WERI-Rb-1 (cell line): ENCODE data around the gene UBE2G2.

ENCODE experiments used
- DNase-seq: peaks from one replicate; pipeline ENCODE4 v3.0.0-alpha.2; 2020
- H3K27ac ChIP-seq: fragments of 250-450 bp; sonication (Bioruptor Pico); 2 replicates; pipeline ENCODE4 v1.5.1; 2020; ENCODE audit warnings: mild to moderate bottlenecking, moderate library complexity
- H3K27me3 ChIP-seq: fragments of 250-450 bp; sonication (Bioruptor Pico); 2 replicates; pipeline ENCODE4 v1.5.1; 2021; ENCODE audit warnings: mild to moderate bottlenecking, low read depth, moderate library complexity; ENCODE audit not compliant: insufficient read depth, severe bottlenecking
- H3K36me3 ChIP-seq: fragments of 250-450 bp; sonication (Bioruptor Pico); 2 replicates; pipeline ENCODE4 v1.5.1; 2020; ENCODE audit warnings: mild to moderate bottlenecking, moderate library complexity
- H3K4me3 ChIP-seq: 2 replicates; pipeline ENCODE4 v1.5.1; 2011; ENCODE audit warnings: low read depth, mild to moderate bottlenecking, control low read depth, low read length
- H3K9me3 ChIP-seq: fragments of 250-450 bp; sonication (Bioruptor Pico); 2 replicates; pipeline ENCODE4 v1.5.1; 2021; ENCODE audit warnings: mild to moderate bottlenecking, moderate library complexity; ENCODE audit not compliant: severe bottlenecking
- CTCF ChIP-seq: IDR thresholded peaks from 2 replicates; pipeline ENCODE4 v1.5.1; 2011; ENCODE audit warnings: low read depth, mild to moderate bottlenecking, control low read depth, inconsistent platforms, low read length

Gene UBE2G2

GRCh38 chr21:44815225-44815624 lies 13.6 kb upstream of the UBE2G2 start:
- Histone ChIP-seq H3K27me3 (no peaks in the 10 kb centered on the region), H3K9me3 (peaks cover 26% of the 10 kb centered on the region), H3K27ac (no peak overlapping the region), H3K4me3 (no peak overlapping the region), H3K36me3 (peaks cover 24% of the 10 kb centered on the region)
- no peak for DNase-seq
- no peak for TF ChIP-seq CTCF

GRCh38 chr21:44814498-44815023 lies 12.9 kb upstream of the UBE2G2 start:
- no peak for DNase-seq
- Histone ChIP-seq H3K27me3 (no peaks in the 10 kb centered on the region), H3K36me3 (peaks cover 29% of the 10 kb centered on the region), H3K9me3 (peaks cover 20% of the 10 kb centered on the region), H3K27ac (no peak overlapping the region), H3K4me3 (no peak overlapping the region)
- TF ChIP-seq CTCF, result no peak

GRCh38 chr21:44813727-44814126 lies 12.1 kb upstream of the UBE2G2 start:
- no peak overlapping the region for H3K27ac ChIP-seq

GRCh38 chr21:44813149-44813548 lies 11.5 kb upstream of the UBE2G2 start:
- H3K27ac ChIP-seq, result no peak overlapping the region
- H3K27me3 ChIP-seq, result no peaks in the 10 kb centered on the region
- TF ChIP-seq CTCF, result no peak
- H3K9me3 ChIP-seq, result peaks cover 5% of the 10 kb centered on the region
- H3K36me3 ChIP-seq, result peaks cover 43% of the 10 kb centered on the region
- no peak overlapping the region for H3K4me3 ChIP-seq
- DNase-seq, result no peak

More at GRCh38 chr21:44813727-44814126, 12.1 kb upstream of the UBE2G2 start:
- Histone ChIP-seq H3K27me3 (no peaks in the 10 kb centered on the region), H3K4me3 (no peak overlapping the region), H3K36me3 (peaks cover 38% of the 10 kb centered on the region), H3K9me3 (peaks cover 11% of the 10 kb centered on the region)
- no peak for DNase-seq
- no peak for TF ChIP-seq CTCF

GRCh38 chr21:44812640-44813039 lies 11.0 kb upstream of the UBE2G2 start:
- Histone ChIP-seq H3K27me3 (no peaks in the 10 kb centered on the region), H3K4me3 (no peak overlapping the region), H3K9me3 (peaks cover 5% of the 10 kb centered on the region), H3K27ac (no peak overlapping the region), H3K36me3 (peaks cover 48% of the 10 kb centered on the region)
- no peak for TF ChIP-seq CTCF
- DNase-seq, result no peak

- H3K27me3 ChIP-seq, result no peaks in the 10 kb centered on the region
- H3K9me3 ChIP-seq, result no peaks in the 10 kb centered on the region
- no peak overlapping the region for H3K27ac ChIP-seq
- TF ChIP-seq CTCF, result no peak
- DNase-seq, result no peak
- peaks cover 61% of the 10 kb centered on the region for H3K36me3 ChIP-seq
- H3K4me3 ChIP-seq, result no peak overlapping the region
These were observed 9.2 kb upstream of the UBE2G2 start for GRCh38 chr21:44810779-44811178.
